ENCODE data around the gene FARP1. TPM values are rescaled to one million over a fixed set of nuclear protein-coding genes. Genes with fewer than 3 reads are reported as not detected.
A peak's percentile ranks its signal among the peaks of the same experiment; 100 is the strongest.

The FARP1 gene
- total RNA-seq, 1 donor from 2014 or later: 17.7 TPM

DNA sequence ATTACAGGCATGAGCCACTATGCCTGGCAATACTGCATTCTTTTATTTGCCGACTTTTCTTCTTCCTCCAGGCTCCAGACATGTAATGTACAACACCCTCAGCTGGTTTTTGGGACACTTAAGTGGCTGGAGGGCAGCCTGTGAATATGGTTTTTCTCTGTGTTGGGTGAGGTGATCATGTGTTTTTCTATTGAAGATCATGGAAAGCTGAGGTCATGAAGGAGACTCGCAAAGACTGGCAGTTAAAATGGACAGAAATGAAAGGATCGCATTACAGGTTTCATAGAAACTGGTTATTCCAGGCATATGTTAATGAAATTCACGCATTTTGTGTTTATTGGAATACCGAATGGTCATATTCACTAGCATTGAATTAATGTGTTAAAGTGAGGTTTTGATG, 119.4 kb downstream of the FARP1 start:
- peak in 1 of 2 donors; percentile 44 for DNase-seq (ENCODE audit: extremely low spot score in 2 of 2)

GRCh38 chr13:98263841-98264240, 120.9 kb downstream of the FARP1 start:
- Histone ChIP-seq H3K36me3 (no peaks in the 10 kb centered on the region), H3K4me1 (peaks cover 10% of the 10 kb centered on the region), H3K27me3 (no peaks in the 10 kb centered on the region), H3K27ac (no peak overlapping the region), H3K4me3 (no peak overlapping the region), H3K9me3 (no peaks in the 10 kb centered on the region)
- intact Hi-C loops (cut with DNase I): no loop called here
- TF ChIP-seq CTCF (IDR thresholded peaks at IDR 0.05) (no peak), POLR2A (IDR thresholded peaks at IDR 0.05) (no peak)
- peak in 1 of 2 donors; percentile 20 for DNase-seq (ENCODE audit: extremely low spot score in 2 of 2)

More for the DNA sequence above, 119.4 kb downstream of the FARP1 start:
- Histone ChIP-seq H3K36me3 (no peaks in the 10 kb centered on the region), H3K27me3 (no peaks in the 10 kb centered on the region), H3K4me1 (peaks cover 10% of the 10 kb centered on the region), H3K4me3 (no peak overlapping the region), H3K9me3 (no peaks in the 10 kb centered on the region), H3K27ac (no peak overlapping the region)
- TF ChIP-seq POLR2A (IDR thresholded peaks at IDR 0.05) (no peak), CTCF (IDR thresholded peaks at IDR 0.05) (no peak), POLR2AphosphoS5 (IDR thresholded peaks at IDR 0.05; ENCODE audit: insufficient read depth in 1 of 2, low read depth in 1 of 2) (no peak)
- intact Hi-C loops (cut with DNase I): no loop called here

- Histone ChIP-seq H3K4me1 (peaks cover 10% of the 10 kb centered on the region), H3K36me3 (no peaks in the 10 kb centered on the region), H3K4me3 (no peak overlapping the region), H3K27ac (no peak overlapping the region), H3K27me3 (no peaks in the 10 kb centered on the region), H3K9me3 (no peaks in the 10 kb centered on the region)
- DNase-seq (ENCODE audit: extremely low spot score in 2 of 2): peak in 1 of 2 donors; percentile 62
- no peak for TF ChIP-seq POLR2A (IDR thresholded peaks at IDR 0.05)
- TF ChIP-seq POLR2AphosphoS5 (IDR thresholded peaks at IDR 0.05; ENCODE audit: insufficient read depth in 1 of 2, low read depth in 1 of 2): no peak
- TF ChIP-seq CTCF (IDR thresholded peaks at IDR 0.05): no peak
- intact Hi-C loops (cut with DNase I): no loop called here
These were observed 122.0 kb downstream of the FARP1 start for GRCh38 chr13:98264877-98265276.

DNA sequence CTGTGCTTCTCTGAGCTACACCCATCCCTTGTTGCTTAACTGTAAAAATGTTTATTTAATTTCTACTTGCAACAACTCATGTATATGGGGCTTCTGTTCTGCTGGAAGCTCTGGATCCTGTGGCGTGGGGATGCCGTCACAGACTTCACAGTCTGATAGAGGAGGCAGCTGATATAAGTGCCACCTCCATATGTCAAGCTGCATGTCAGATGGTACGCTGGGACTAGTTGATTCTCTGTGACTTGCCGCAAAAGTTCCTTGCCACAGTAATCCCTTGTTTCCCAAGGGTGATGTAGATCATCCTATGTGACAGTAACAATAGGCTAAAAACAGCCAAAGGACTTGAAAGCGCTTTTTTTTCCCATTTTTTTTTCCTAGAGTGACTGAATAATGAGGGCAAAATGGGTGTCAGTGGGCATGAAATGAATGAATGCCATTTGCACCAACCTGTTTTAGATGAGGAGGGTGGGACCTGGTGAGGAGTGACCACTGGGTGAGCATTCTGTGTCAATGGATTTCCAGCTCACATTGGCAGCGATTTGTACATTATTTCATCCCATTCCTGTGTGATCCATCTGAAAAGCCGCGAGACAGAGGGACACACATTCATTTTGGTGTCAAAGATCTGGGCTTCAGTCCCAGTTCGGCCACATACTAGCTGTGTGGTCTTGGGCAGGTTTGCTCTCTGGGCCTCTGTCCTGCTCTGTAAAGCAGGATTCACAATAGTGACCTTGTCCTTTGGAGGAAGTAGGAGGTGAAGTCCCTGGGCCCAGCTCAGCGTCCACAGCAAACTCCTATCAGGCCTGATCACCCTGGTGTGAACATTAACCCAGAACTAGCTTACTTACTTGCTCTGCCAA, 123.0 kb downstream of the FARP1 start:
- intact Hi-C loops (cut with DNase I): no loop called here
- Histone ChIP-seq H3K4me1 (peaks cover 2% of the 10 kb centered on the region), H3K27me3 (no peaks in the 10 kb centered on the region), H3K4me3 (no peak overlapping the region), H3K27ac (no peak overlapping the region), H3K36me3 (no peaks in the 10 kb centered on the region), H3K9me3 (no peaks in the 10 kb centered on the region)
- TF ChIP-seq POLR2AphosphoS5 (IDR thresholded peaks at IDR 0.05; ENCODE audit: insufficient read depth in 1 of 2, low read depth in 1 of 2) (no peak), CTCF (IDR thresholded peaks at IDR 0.05) (no peak)
- DNase-seq (ENCODE audit: extremely low spot score in 2 of 2): peak in 1 of 2 donors; percentile 54
